RPMI7951 (cell line): Measurements from ENCODE around the gene SYNGR2. TPM values are rescaled to one million over a fixed set of nuclear protein-coding genes. Genes with fewer than 3 reads are reported as not detected.

ENCODE experiments used
- DNase-seq: peaks from one replicate; pipeline ENCODE4 v3.0.0-alpha.2; 2012; ENCODE audit warnings: low read depth
- total RNA-seq: library from RNA; depleted of rRNA; stranded (reverse); fragments of >200 nt; shearing (Covaris generic); gene quantifications from 2 replicates; pipeline ENCODE4 v1.2.3, GENCODE V29; 2014

SYNGR2 gene
- total RNA-seq, 1 experiment from 2014 or later, result 17.3 TPM

- DNase-seq, result no peak
Observed at GRCh38 chr17:78143214-78144146, 24.9 kb upstream of the SYNGR2 start.

- DNase-seq, result peak; percentile 61
Observed at GRCh38 chr17:78144147-78144719, 24.1 kb upstream of the SYNGR2 start.

- peak; percentile 56 for DNase-seq
Observed at GRCh38 chr17:78144736-78145641, 23.4 kb upstream of the SYNGR2 start.

- DNase-seq, result no peak
Observed at GRCh38 chr17:78146471-78146869, 21.9 kb upstream of the SYNGR2 start.

GRCh38 chr17:78146881-78147280 is 21.5 kb upstream of the SYNGR2 start:
- DNase-seq, result no peak

- DNase-seq, result no peak
Observed at GRCh38 chr17:78147315-78147998, 20.9 kb upstream of the SYNGR2 start.

- DNase-seq, result no peak
Observed at GRCh38 chr17:78148286-78149016, 19.9 kb upstream of the SYNGR2 start.

- peak; percentile 37 for DNase-seq
Observed at GRCh38 chr17:78151514-78152008, 16.8 kb upstream of the SYNGR2 start.

- DNase-seq, result no peak
Observed at GRCh38 chr17:78154903-78155811, 13.2 kb upstream of the SYNGR2 start.

GRCh38 chr17:78159575-78160158 is 8.7 kb upstream of the SYNGR2 start:
- no peak for DNase-seq

- DNase-seq, result no peak
Observed at GRCh38 chr17:78163881-78164747, 4.3 kb upstream of the SYNGR2 start.

- DNase-seq, result no peak
Observed at GRCh38 chr17:78164748-78165607, 3.4 kb upstream of the SYNGR2 start.

GRCh38 chr17:78166416-78166815 is 2.0 kb upstream of the SYNGR2 start:
- no peak for DNase-seq

GRCh38 chr17:78168903-78169793 is 767 bp downstream of the SYNGR2 start:
- DNase-seq, result peak; percentile 41

GRCh38 chr17:78170692-78171590 is 2.6 kb downstream of the SYNGR2 start:
- DNase-seq, result no peak
